ENCODE measurements around the gene SIAH3.

The SIAH3 gene

GRCh38 chr13:45751885-45752284 is 99.7 kb downstream of the SIAH3 start:
- no peak for DNase-seq (ENCODE audit: low read depth, low spot score)
- H3K27ac ChIP-seq = no peak overlapping the region

- DNase-seq (ENCODE audit: low read depth, low spot score) = no peak
- no peak overlapping the region for H3K27ac ChIP-seq
Measured at GRCh38 chr13:45750566-45750965, 101.0 kb downstream of the SIAH3 start.

- DNase-seq (ENCODE audit: low read depth, low spot score) = no peak
- H3K27ac ChIP-seq = no peak overlapping the region
Measured at GRCh38 chr13:45748941-45749759, 102.4 kb downstream of the SIAH3 start.

GRCh38 chr13:45747071-45747470 is 104.5 kb downstream of the SIAH3 start:
- H3K27ac ChIP-seq = no peak overlapping the region
- no peak for DNase-seq (ENCODE audit: low read depth, low spot score)

GRCh38 chr13:45744979-45745378 is 106.6 kb downstream of the SIAH3 start:
- no peak for DNase-seq (ENCODE audit: low read depth, low spot score)
- H3K27ac ChIP-seq = no peak overlapping the region

- no peak overlapping the region for H3K27ac ChIP-seq
- no peak for DNase-seq (ENCODE audit: low read depth, low spot score)
Measured at GRCh38 chr13:45742985-45743384, 108.6 kb downstream of the SIAH3 start.

- H3K27ac ChIP-seq = no peak overlapping the region
- no peak for DNase-seq (ENCODE audit: low read depth, low spot score)
Measured at GRCh38 chr13:45737571-45738017, 114.0 kb downstream of the SIAH3 start.

- H3K27ac ChIP-seq = no peak overlapping the region
- DNase-seq (ENCODE audit: low read depth, low spot score) = no peak
Measured at GRCh38 chr13:45733361-45733760, 118.2 kb downstream of the SIAH3 start.

GRCh38 chr13:45732916-45733315 is 118.6 kb downstream of the SIAH3 start:
- no peak overlapping the region for H3K27ac ChIP-seq
- no peak for DNase-seq (ENCODE audit: low read depth, low spot score)

- H3K27ac ChIP-seq = no peak overlapping the region
- DNase-seq (ENCODE audit: low read depth, low spot score) = no peak
Measured at GRCh38 chr13:45731455-45731854, 120.1 kb downstream of the SIAH3 start.

- no peak for DNase-seq (ENCODE audit: low read depth, low spot score)
- no peak overlapping the region for H3K27ac ChIP-seq
Measured at GRCh38 chr13:45728759-45729158, 122.8 kb downstream of the SIAH3 start.

Measured in epithelial cell of prostate (primary cell).